Mesodermal cell (in vitro differentiated cells): Measurements from ENCODE around the gene RPTOR.

Experiments
- H3K27ac ChIP-seq: 2 replicates; pipeline ENCODE4 v1.7.0; 2013; ENCODE audit warnings: mild to moderate bottlenecking, low read depth, low read length, moderate library complexity; ENCODE audit not compliant: severe bottlenecking
- H3K36me3 ChIP-seq: 2 replicates; pipeline ENCODE4 v1.7.1; 2013; ENCODE audit warnings: mild to moderate bottlenecking, low read length, moderate library complexity; ENCODE audit not compliant: control insufficient read depth, insufficient read depth
- H3K4me1 ChIP-seq: one replicate; pipeline ENCODE4 v1.7.1; 2013; ENCODE audit warnings: mild to moderate bottlenecking, low read length; ENCODE audit not compliant: insufficient read depth, control insufficient read depth, poor library complexity, severe bottlenecking
- H3K4me3 ChIP-seq: 2 replicates; pipeline ENCODE4 v1.7.0; 2013; ENCODE audit warnings: low read length, control low read depth, mild to moderate bottlenecking; ENCODE audit not compliant: insufficient read depth, poor library complexity, severe bottlenecking; ENCODE audit errors: extremely low read depth
- H3K9me3 ChIP-seq: 2 replicates; pipeline ENCODE4 v1.7.1; 2013; ENCODE audit warnings: mild to moderate bottlenecking, low read length, moderate library complexity; ENCODE audit not compliant: control insufficient read depth
- WGBS, 2 experiments: methylation state at CpG; one replicate each; pipeline ENCODE4 v1.1.5; 2013; ENCODE audit warnings: missing lambda C conversion rate in 2 of 2; ENCODE audit not compliant: insufficient coverage in 2 of 2; 5-methylcytosine and 5-hydroxymethylcytosine counted together

RPTOR gene

DNA sequence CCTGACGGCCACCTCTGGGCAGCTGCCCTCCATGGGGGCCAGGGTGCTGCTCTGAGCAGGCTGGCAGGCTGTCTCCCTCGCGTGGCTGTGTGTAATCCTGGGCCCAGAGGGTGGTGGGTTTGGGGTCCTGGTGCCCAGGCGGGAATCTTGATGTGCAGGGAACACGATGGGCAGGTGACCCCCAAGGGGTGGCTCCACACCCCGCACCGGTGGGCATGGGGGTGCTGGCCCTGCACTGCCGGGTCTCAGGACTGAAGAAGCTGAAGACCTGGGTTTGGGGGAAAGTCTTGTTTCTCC, 455.6 kb downstream of the RPTOR start:
- no peak overlapping the region for H3K4me3 ChIP-seq
- H3K27ac ChIP-seq: no peak overlapping the region
- WGBS, 2 experiments: 97 to 99% methylated on average over 7 of the region's 8 CpGs
- peaks cover 48% of the 10 kb centered on the region for H3K36me3 ChIP-seq
- peaks cover 6% of the 10 kb centered on the region for H3K4me1 ChIP-seq
- no peaks in the 10 kb centered on the region for H3K9me3 ChIP-seq

DNA sequence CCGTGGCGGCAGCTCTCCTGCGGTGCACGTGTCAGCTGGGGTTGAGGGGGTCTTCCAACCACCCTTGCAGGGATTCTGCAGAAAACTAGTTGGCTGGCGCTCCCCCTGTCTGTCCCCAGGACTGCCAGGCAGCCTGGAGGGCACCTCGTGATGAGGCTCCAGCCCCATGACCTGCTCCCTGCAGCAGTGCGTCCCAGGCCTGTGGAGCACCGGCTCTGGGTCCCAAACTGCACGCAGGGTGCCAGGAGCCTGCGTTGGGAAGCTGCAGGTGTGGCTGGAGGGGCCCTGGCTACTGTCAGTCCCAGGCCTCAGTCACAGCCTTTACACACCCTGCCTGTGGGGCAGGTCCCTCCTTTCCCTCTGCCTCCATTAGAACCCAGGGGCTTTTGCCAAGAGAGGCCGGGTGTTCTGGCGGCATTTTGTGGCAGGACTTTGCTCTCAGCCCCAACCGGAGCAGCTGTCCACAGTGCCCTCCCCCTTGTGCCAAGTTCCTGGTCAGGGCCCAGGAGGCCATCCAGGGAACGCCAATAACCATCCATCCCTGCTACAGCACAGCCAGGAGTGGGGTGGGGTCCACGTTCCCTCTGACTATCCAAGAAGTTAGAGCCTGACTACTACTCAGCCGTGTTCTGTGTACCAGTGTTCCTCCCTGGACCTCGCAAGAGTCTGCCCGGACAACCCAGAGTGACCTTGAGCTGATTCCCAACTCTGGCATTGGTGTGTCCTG, 456.2 kb downstream of the RPTOR start:
- H3K27ac ChIP-seq: no peak overlapping the region

DNA sequence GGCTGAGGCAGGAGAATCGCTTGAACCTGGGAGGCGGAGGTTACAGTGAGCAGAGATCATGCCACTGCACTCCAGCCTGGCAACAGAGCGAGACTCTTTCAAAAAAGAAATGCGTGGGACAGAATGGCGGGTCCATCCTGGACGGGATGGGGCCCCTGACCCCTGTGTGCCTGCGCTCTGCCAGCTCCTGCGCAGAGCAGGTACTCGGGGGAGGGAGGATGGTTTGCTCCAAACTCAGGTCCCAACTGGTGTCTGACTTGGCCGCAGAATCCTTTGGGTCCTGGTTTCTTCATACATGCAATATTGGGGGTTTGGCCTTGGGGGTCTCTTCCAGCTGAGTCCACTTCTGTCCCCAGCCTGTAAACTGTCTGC, 457.4 kb downstream of the RPTOR start:
- H3K4me3 ChIP-seq: no peak overlapping the region
- H3K36me3 ChIP-seq: peaks cover 33% of the 10 kb centered on the region
- H3K4me1 ChIP-seq: peaks cover 6% of the 10 kb centered on the region
- 85 to 93% methylated on average over 7 to 9 of the region's 10 CpGs for WGBS, 2 experiments
- H3K9me3 ChIP-seq: no peaks in the 10 kb centered on the region
- no peak overlapping the region for H3K27ac ChIP-seq

More for the DNA sequence above, 456.2 kb downstream of the RPTOR start:
- WGBS, 2 experiments: 92 to 94% methylated on average over 18 of the region's 18 CpGs
- Histone ChIP-seq H3K4me3 (no peak overlapping the region), H3K4me1 (peaks cover 6% of the 10 kb centered on the region), H3K36me3 (peaks cover 43% of the 10 kb centered on the region), H3K9me3 (no peaks in the 10 kb centered on the region)

DNA sequence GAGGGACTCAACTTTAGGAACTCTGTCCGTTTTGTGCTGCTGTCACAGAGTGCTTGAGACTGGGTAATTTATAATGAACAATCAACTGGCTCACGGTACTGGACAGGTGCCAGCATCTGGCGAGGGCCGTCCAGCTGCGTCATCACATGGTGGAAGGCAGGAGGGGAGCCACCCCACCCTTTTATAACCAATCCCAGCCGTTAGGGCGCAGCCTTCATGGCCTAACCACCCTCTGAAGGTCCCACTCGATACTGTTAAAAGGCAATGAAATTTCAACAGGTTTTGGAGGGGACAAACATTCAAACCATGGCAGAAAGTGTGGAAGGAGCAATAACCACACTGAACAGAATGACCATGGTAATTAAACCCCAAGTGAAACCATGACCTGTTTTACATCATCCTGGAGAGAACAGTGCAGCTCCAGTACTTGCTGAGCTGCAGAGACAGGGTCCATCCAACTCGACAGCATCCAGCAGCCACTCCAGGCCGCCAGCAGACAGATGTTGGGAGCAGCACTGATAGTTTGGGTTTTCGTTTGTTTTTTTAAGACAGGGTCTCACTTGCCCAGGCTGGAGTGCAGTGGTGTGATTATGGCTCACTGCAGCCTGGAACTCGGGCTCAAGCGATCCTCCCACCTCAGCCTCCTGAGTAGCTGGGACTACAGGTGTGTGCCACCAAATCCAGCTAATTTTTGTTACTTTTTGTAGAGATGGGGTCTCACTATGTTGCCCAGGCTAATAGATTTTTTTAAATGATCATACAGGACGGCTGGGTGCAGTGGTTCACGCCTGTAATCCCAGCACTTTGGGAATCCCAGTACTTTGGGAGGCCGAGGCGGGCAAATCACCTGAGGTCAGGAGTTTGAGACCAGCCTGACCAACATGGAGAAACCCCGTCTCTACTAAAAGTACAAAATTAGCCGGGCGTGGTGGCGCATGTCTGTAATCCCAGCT, 458.0 kb downstream of the RPTOR start:
- no peak overlapping the region for H3K27ac ChIP-seq
- peaks cover 27% of the 10 kb centered on the region for H3K36me3 ChIP-seq
- peaks cover 6% of the 10 kb centered on the region for H3K4me1 ChIP-seq
- no peaks in the 10 kb centered on the region for H3K9me3 ChIP-seq
- H3K4me3 ChIP-seq: no peak overlapping the region
- 83% methylated on average over 13 to 14 of the region's 21 CpGs for WGBS, 2 experiments

DNA sequence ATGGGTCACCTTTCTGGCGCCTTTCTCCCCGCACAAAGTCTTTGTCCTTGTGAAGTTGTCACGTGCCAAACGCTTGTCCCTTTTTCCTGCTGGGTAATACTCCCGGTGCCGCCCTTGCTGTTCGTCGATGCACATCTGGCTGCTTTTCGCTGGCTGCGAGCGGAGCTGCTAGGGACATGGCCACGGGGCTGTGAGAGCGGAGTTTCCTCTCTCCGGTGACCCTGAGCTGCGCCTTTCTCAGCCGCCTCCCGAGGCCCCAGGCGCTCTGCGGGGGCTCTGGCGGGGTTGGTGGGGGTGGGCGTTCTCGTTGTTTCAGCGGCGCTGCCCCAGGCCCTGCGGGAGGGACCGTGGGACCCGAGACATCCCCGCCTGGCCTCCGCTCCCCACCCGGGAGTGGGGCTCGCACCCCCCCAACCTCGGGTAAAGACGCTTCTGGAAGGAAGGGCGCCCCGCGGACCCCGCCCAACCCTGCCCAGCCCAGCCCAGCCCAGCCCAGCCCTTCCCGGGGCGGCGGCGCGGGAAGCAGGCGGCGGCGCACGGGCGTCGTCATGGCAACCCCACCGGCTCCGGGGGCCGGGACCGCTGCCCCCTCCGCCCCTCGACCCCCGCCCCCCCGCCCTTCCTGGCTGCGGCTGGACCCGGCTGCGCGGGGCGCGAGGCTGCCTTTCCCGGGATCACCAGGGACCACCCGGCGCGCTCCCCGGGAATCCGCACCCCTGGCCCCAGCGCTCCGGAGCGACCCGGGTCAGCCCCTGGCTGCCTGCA, 459.3 kb downstream of the RPTOR start:
- H3K4me3 ChIP-seq: peak overlapping the region; percentile 19
- H3K27ac ChIP-seq: no peak overlapping the region
- H3K36me3 ChIP-seq: peaks cover 15% of the 10 kb centered on the region
- no peaks in the 10 kb centered on the region for H3K9me3 ChIP-seq
- H3K4me1 ChIP-seq: peaks cover 6% of the 10 kb centered on the region
- 7% methylated on average over 40 to 41 of the region's 72 CpGs for WGBS, 2 experiments

DNA sequence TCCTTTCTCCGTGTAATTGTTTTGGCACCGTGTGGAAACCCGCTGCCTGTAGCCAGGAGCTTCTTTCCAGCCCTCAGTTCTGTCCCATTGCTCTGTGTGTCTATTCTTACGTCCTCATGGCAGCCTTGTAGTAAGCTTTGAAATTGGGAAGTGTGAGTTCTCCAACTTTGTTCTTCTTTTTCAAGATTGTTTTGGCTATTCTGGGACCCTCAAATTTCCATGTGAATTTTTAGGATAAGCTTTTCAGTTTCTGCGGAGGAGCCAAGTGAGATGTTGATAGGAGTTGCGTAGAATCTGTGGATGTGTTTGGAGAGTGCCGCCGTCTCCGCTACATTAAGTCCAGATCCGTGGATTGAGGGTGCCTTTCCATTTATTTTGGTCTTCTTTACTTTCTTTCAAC, 462.3 kb downstream of the RPTOR start:
- H3K36me3 ChIP-seq: no peaks in the 10 kb centered on the region
- 74 to 82% methylated on average over 3 to 5 of the region's 10 CpGs for WGBS, 2 experiments

DNA sequence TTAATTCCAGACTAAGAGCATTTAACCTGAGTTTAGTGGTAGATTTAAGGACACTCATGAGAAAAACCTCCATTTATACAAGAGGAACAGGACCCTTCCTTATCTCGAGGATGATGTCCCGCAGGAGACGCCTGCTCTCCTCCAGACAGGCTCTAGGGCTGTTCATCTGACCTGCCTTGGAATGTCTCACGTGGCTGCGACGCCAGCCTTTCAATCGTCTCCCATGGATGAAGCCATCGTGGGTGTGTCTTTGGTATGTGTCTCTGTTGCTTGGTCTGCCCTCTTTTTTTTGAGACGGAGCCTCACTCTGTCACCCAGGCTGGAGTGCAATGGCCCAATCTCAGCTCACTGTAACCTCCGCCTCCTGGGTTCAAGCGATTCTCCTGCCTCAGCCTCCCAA, 463.5 kb downstream of the RPTOR start:
- WGBS, 2 experiments: 79 to 85% methylated on average over 8 to 11 of the region's 11 CpGs

More for the DNA sequence above, 462.3 kb downstream of the RPTOR start:
- Histone ChIP-seq H3K9me3 (peaks cover 11% of the 10 kb centered on the region), H3K4me1 (peaks cover 6% of the 10 kb centered on the region), H3K27ac (no peak overlapping the region), H3K4me3 (no peak overlapping the region)

DNA sequence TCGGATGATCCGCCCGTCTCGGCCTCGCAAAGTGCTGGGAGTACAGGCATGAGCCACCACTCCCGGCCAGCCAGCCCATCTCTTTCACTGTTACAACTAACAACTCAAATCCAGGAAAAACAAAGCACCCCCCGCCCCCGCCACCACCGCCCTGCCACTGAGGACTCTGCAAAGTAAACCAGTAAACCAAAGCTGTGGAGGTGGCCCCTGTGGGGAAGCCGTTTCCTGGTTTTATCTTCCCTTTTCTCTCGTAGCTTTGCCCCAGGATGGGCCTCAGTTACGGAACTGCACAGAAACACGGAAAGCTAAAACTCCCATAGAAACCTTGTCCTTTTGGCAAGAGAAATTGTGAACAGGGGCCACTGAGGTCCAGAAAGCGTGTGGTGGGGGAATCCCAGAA, 464.5 kb downstream of the RPTOR start:
- H3K9me3 ChIP-seq: peaks cover 13% of the 10 kb centered on the region
- no peaks in the 10 kb centered on the region for H3K36me3 ChIP-seq
- H3K4me1 ChIP-seq: peaks cover 3% of the 10 kb centered on the region
- H3K4me3 ChIP-seq: no peak overlapping the region
- 89 to 92% methylated on average over 5 to 11 of the region's 14 CpGs for whole genome bisulfite sequencing, 2 experiments
- no peak overlapping the region for H3K27ac ChIP-seq

More for the DNA sequence above, 463.5 kb downstream of the RPTOR start:
- Histone ChIP-seq H3K4me3 (no peak overlapping the region), H3K36me3 (no peaks in the 10 kb centered on the region), H3K27ac (no peak overlapping the region), H3K9me3 (peaks cover 13% of the 10 kb centered on the region), H3K4me1 (peaks cover 6% of the 10 kb centered on the region)

DNA sequence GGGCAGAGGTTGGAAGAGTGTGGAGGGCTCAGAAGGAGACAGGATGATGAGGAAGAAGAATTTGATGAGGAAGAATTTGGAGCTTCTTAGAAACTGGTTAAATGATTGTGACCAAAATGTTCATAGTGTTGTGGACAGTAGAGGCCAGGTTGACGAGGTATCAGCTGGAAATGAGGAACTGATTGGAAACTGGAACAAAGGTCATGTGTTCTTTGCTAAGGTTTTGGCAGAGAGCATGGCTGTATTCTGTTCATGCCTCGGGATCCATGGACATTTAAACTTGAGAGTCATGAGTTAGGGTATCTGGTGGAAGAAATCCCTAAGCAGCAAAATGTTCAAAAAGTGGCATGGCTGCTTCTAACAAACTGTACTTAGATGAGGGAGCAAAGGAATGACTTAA, 466.3 kb downstream of the RPTOR start:
- Histone ChIP-seq H3K36me3 (no peaks in the 10 kb centered on the region), H3K27ac (no peak overlapping the region), H3K4me1 (no peaks in the 10 kb centered on the region), H3K4me3 (no peak overlapping the region), H3K9me3 (peaks cover 13% of the 10 kb centered on the region)
- WGBS, 2 experiments: 95 to 100% methylated on average over 1 to 2 of the region's 2 CpGs

DNA sequence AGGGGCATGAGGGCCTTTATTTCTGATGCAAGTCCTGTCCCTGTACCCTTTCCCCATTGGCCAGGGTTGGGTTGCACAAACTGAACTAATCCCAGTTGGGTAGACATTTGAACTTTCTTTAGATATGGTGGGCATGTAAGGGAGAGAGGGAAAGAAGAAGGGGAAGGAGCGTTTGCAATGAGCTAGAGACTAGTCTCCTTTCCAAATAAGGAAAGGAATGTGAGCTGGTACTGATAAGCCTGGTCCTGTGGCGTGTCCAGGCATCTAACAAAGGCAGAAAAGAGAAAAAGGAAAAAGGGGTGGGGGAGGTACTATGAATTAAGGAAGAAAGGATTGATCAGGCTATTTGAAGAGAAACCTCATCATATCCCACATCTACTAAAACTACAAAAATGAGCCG, 467.3 kb downstream of the RPTOR start:
- Histone ChIP-seq H3K27ac (no peak overlapping the region), H3K9me3 (peaks cover 13% of the 10 kb centered on the region), H3K36me3 (no peaks in the 10 kb centered on the region), H3K4me3 (no peak overlapping the region), H3K4me1 (no peaks in the 10 kb centered on the region)
- 91 to 95% methylated on average over 2 of the region's 3 CpGs for WGBS, 2 experiments
